Endothelial cell of umbilical vein (primary cell): ENCODE measurements around the gene EEIG1.

Source experiments
- CTCF ChIP-seq, 2 donors: IDR thresholded peaks; 1 replicate in 1 of 2; 2 replicates in 1 of 2; pipeline ENCODE4 v1.5.1; 2011; ENCODE audit warnings: low read length in 2 of 2, mild to moderate bottlenecking in 2 of 2, moderate library complexity in 2 of 2, control low read depth in 1 of 2, inconsistent platforms in 1 of 2, low read depth in 1 of 2; ENCODE audit not compliant: insufficient read depth in 1 of 2; ENCODE audit errors: extremely low read depth in 1 of 2
- EZH2 ChIP-seq: IDR thresholded peaks from 2 replicates; pipeline ENCODE4 v1.6.1; 2012; ENCODE audit warnings: borderline replicate concordance, low read depth, mild to moderate bottlenecking, moderate library complexity, low read length, inconsistent platforms; ENCODE audit not compliant: severe bottlenecking
- JUN ChIP-seq: IDR thresholded peaks from 2 replicates; pipeline ENCODE4 v1.6.1; 2011; ENCODE audit warnings: borderline replicate concordance, low read depth; ENCODE audit not compliant: insufficient read length, insufficient read depth
- POLR2A ChIP-seq: IDR thresholded peaks from 2 replicates; pipeline ENCODE4 v1.6.1; 2012; ENCODE audit warnings: low read depth, mild to moderate bottlenecking, control low read depth, low read length
- POLR2AphosphoS5 ChIP-seq: IDR thresholded peaks from 2 replicates; pipeline ENCODE4 v1.6.1; 2012; ENCODE audit warnings: low read depth, mild to moderate bottlenecking, control low read depth, low read length, moderate library complexity; ENCODE audit not compliant: insufficient read depth

DNA sequence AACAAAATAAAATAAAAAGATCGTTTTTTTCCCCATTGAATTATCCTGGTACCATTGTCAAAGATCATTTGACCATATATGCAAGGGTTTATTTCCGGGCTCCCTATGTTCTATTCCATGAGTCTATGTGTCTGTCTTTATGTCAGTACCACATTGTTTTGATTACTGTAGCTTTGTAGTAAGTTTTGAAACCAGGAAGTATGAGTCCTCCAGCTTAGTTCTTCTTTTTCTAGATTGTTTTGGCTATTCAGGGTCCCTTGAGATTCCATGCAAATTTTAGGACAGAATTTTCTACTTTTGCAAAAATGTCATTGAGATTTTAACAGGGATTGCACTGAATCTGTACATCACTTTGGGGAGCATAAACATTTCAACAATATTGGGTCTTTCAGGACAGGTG is 18.7 kb upstream of the EEIG1 start:
- no peak for TF ChIP-seq CTCF (IDR thresholded peaks at IDR 0.05; ENCODE audit: extremely low read depth in 1 of 2, insufficient read depth in 1 of 2, low read depth in 1 of 2, low read length in 2 of 2)
- TF ChIP-seq EZH2: no peak
- TF ChIP-seq JUN: no peak
- no peak for TF ChIP-seq POLR2AphosphoS5
- no peak for TF ChIP-seq POLR2A
